ENCODE data around the gene SURF2.

SURF2 gene

DNA sequence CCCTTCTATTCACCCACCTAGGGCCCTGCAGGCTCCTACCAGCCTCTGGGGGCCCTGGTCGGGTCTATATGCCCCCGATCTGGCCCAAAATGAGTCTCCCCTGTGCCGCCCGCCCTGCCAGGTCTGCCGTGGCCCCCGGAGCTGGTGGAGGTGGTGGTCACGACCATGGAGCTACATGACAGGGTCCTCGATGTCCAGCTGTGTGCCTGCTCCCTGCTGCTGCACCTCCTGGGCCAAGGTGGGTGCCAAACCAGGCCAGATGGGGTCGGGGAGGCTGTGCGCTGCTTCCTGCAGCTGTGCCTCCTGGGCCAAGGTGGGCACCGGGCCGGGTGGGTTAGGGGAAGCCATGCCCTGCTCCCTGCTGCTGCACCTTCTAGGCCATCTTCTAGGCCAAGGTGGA lies 43.9 kb downstream of the SURF2 start:
- TF ChIP-seq CTCF (IDR thresholded peaks at IDR 0.05; ENCODE audit: low read depth, low read length, missing control alignments), result no peak
- no peak for DNase-seq (ENCODE audit: low read depth)
- H3K4me3 ChIP-seq (ENCODE audit: low read depth, low read length), result no peak overlapping the region
- in situ Hi-C loops (cut with HindIII; ENCODE audit: low sequenced_read_pairs), result no loop called here

- in situ Hi-C loops (cut with HindIII; ENCODE audit: low sequenced_read_pairs), result no loop called here
- H3K4me3 ChIP-seq (ENCODE audit: low read depth, low read length), result no peak overlapping the region
These were observed 45.2 kb downstream of the SURF2 start for GRCh38 chr9:133401588-133401987.

DNA sequence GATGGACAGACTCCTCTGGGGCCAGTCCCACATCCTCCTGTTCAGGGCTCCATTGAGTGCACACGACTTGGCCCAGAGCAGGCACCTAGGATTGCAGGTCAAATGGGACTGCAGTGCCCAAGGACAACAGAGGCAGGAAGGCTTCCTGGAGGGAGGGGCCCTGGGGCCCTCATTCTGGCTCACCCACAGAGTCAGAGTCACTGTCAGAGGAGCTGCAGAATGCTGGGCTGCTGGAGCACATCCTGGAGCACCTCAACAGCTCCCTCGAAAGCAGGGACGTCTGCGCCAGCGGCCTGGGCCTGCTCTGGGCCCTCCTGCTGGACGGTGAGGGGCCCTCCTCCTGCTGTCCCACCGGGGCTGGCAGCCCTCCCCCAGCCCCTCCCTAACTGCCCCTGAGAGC lies 46.3 kb downstream of the SURF2 start:
- no peak overlapping the region for H3K4me3 ChIP-seq (ENCODE audit: low read depth, low read length)
- DNase-seq (ENCODE audit: low read depth), result no peak
- TF ChIP-seq CTCF (IDR thresholded peaks at IDR 0.05; ENCODE audit: low read depth, low read length, missing control alignments), result no peak
- in situ Hi-C loops (cut with HindIII; ENCODE audit: low sequenced_read_pairs), result no loop called here

More at GRCh38 chr9:133401588-133401987, 45.2 kb downstream of the SURF2 start:
- no peak for TF ChIP-seq CTCF (IDR thresholded peaks at IDR 0.05; ENCODE audit: low read depth, low read length, missing control alignments)
- DNase-seq (ENCODE audit: low read depth), result no peak

DNA sequence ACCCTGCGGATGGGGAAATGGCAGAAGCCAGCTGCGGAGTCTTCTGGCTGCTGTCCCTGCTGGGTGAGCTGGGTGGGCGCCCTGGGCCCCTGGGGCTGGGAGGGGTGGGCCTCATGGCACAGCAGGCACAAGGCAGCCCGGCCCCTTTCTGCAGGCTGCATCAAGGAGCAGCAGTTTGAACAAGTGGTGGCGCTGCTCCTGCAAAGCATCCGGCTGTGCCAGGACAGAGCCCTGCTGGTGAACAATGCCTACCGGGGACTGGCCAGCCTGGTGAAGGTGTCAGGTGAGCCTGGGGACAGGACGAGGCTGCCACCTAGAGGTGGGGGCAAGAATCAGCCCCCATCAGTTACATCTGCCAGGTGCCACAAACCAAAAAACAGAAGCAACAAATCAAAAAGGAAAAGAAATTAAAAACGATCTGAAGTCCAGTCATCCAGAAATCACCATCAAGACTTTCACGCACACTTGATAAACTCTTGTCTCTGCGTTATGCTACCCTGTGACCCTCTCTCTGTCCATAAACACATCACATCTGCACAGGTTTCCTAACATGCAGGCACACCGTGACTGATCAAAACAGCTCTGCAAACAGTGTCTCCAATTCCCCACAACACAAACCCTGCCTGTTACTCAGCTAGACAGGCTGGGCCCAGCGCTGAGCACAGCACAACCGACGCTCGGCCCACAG lies 47.6 kb downstream of the SURF2 start:
- in situ Hi-C loops (cut with HindIII; ENCODE audit: low sequenced_read_pairs), result no loop called here
- peak; percentile 53 for TF ChIP-seq CTCF (IDR thresholded peaks at IDR 0.05; ENCODE audit: low read depth, low read length, missing control alignments)
- no peak for DNase-seq (ENCODE audit: low read depth)
- no peak overlapping the region for H3K4me3 ChIP-seq (ENCODE audit: low read depth, low read length)

DNA sequence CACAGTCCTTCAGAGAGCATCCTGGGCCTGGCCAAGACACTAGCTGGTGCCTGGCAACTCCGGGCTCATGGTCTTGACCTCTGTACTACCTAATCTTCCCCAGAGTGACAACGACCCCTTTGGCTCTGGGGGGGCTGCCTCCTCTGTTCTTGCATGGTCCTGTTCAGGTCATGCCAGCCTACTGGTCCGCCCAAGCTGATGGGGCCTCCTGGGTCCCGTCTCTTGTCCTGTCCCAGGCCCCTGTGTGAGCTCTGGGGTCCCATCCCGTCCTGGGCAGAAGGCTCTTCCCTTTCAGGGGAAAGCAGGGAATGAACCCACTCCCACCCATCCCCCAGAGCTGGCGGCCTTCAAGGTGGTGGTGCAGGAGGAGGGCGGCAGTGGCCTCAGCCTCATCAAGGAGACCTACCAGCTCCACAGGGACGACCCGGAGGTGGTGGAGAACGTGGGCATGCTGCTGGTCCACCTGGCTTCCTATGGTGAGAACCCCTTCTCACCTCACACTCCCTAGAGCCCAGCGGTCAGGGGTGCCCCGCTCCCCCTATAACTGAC lies 48.2 kb downstream of the SURF2 start:
- in situ Hi-C loops (cut with HindIII; ENCODE audit: low sequenced_read_pairs), result no loop called here
- H3K4me3 ChIP-seq (ENCODE audit: low read depth, low read length), result no peak overlapping the region
- DNase-seq (ENCODE audit: low read depth), result no peak
- no peak for TF ChIP-seq CTCF (IDR thresholded peaks at IDR 0.05; ENCODE audit: low read depth, low read length, missing control alignments)

GRCh38 chr9:133405508-133406438 lies 49.4 kb downstream of the SURF2 start:
- H3K4me3 ChIP-seq (ENCODE audit: low read depth, low read length), result no peak overlapping the region
- DNase-seq (ENCODE audit: low read depth), result no peak
- TF ChIP-seq CTCF (IDR thresholded peaks at IDR 0.05; ENCODE audit: low read depth, low read length, missing control alignments), result no peak
- in situ Hi-C loops (cut with HindIII; ENCODE audit: low sequenced_read_pairs), result no loop called here
